Dermis blood vessel endothelial cell (primary cell): Measurements from ENCODE around the gene CLCNKA. TPM values are rescaled to one million over a fixed set of nuclear protein-coding genes. Genes with fewer than 3 reads are reported as not detected.
"Not testable (repeated sequence)": the region's sequence is repeated elsewhere in the genome, so short reads cannot be mapped to it uniquely, and the experiment has no call there.

Experiments
- DNase-seq: peaks from one replicate; pipeline ENCODE4 v3.0.0; 2010
- total RNA-seq: library from RNA; depleted of rRNA; stranded (reverse); fragments of >200 nt; gene quantifications from 2 replicates; pipeline ENCODE4 v1.2.3, GENCODE V29; 2014

The CLCNKA gene
- total RNA-seq, 1 donor from 2014 or later = not detected

GRCh38 chr1:15997637-15998280, 24.1 kb upstream of the CLCNKA start:
- no peak for DNase-seq

- no peak for DNase-seq
These were observed 22.9 kb upstream of the CLCNKA start for GRCh38 chr1:15998929-15999328.

- DNase-seq = not testable (repeated sequence)
These were observed 20.6 kb upstream of the CLCNKA start for GRCh38 chr1:16001274-16001673.

GRCh38 chr1:16005597-16005996, 16.2 kb upstream of the CLCNKA start:
- no peak for DNase-seq

GRCh38 chr1:16006010-16006409, 15.8 kb upstream of the CLCNKA start:
- no peak for DNase-seq

- DNase-seq = no peak
These were observed 15.0 kb upstream of the CLCNKA start for GRCh38 chr1:16006552-16007485.

GRCh38 chr1:16007671-16008341, 14.0 kb upstream of the CLCNKA start:
- DNase-seq = no peak

- peak; percentile 86 for DNase-seq
These were observed 12.8 kb upstream of the CLCNKA start for GRCh38 chr1:16009030-16009460.

GRCh38 chr1:16009678-16010077, 12.2 kb upstream of the CLCNKA start:
- no peak for DNase-seq

GRCh38 chr1:16010837-16011236, 11.0 kb upstream of the CLCNKA start:
- DNase-seq = no peak

- no peak for DNase-seq
These were observed 9.8 kb upstream of the CLCNKA start for GRCh38 chr1:16011936-16012589.

GRCh38 chr1:16012590-16013219, 9.1 kb upstream of the CLCNKA start:
- peak; percentile 52 for DNase-seq

- DNase-seq = peak; percentile 67
These were observed 8.5 kb upstream of the CLCNKA start for GRCh38 chr1:16013220-16013907.

- DNase-seq = no peak
These were observed 8.0 kb upstream of the CLCNKA start for GRCh38 chr1:16013908-16014258.

- no peak for DNase-seq
These were observed 7.0 kb upstream of the CLCNKA start for GRCh38 chr1:16014509-16015482.

GRCh38 chr1:16015491-16015890, 6.3 kb upstream of the CLCNKA start:
- DNase-seq = no peak

- DNase-seq = no peak
These were observed 5.6 kb upstream of the CLCNKA start for GRCh38 chr1:16015960-16016901.

- DNase-seq = no peak
These were observed 4.8 kb upstream of the CLCNKA start for GRCh38 chr1:16017076-16017460.
